GM12865 (cell line): Measurements from ENCODE around the gene TTR.

Experiments used
- DNase-seq: peaks from one replicate; pipeline ENCODE4 v3.0.0; 2010; ENCODE audit warnings: low read depth
- H3K4me3 ChIP-seq: 2 replicates; pipeline ENCODE4 v1.5.1; 2011; ENCODE audit warnings: mild to moderate bottlenecking, low read depth, low read length, control low read depth
- CTCF ChIP-seq: IDR thresholded peaks from 2 replicates; pipeline ENCODE4 v1.5.1; 2011; ENCODE audit warnings: low read length, control low read depth, low read depth, inconsistent platforms; ENCODE audit not compliant: insufficient read depth; ENCODE audit errors: missing control alignments

The TTR gene

GRCh38 chr18:31618801-31619200, 27.1 kb downstream of the TTR start:
- no peak for DNase-seq
- H3K4me3 ChIP-seq, result no peak overlapping the region
- no peak for TF ChIP-seq CTCF

- TF ChIP-seq CTCF, result no peak
- no peak for DNase-seq
- no peak overlapping the region for H3K4me3 ChIP-seq
These were observed 27.6 kb downstream of the TTR start for GRCh38 chr18:31619291-31619690.

- no peak overlapping the region for H3K4me3 ChIP-seq
- TF ChIP-seq CTCF, result no peak
- DNase-seq, result no peak
These were observed 33.4 kb downstream of the TTR start for GRCh38 chr18:31624892-31625640.

GRCh38 chr18:31626409-31626808, 34.7 kb downstream of the TTR start:
- no peak for DNase-seq
- H3K4me3 ChIP-seq, result no peak overlapping the region
- TF ChIP-seq CTCF, result no peak

- no peak for TF ChIP-seq CTCF
- peak; percentile 49 for DNase-seq
- H3K4me3 ChIP-seq, result no peak overlapping the region
These were observed 38.9 kb downstream of the TTR start for GRCh38 chr18:31630549-31630948.

- no peak overlapping the region for H3K4me3 ChIP-seq
- TF ChIP-seq CTCF, result no peak
- DNase-seq, result no peak
These were observed 39.8 kb downstream of the TTR start for GRCh38 chr18:31631526-31631925.

GRCh38 chr18:31632356-31632755, 40.7 kb downstream of the TTR start:
- TF ChIP-seq CTCF, result no peak
- no peak for DNase-seq
- H3K4me3 ChIP-seq, result no peak overlapping the region
